H1 (cell line): ENCODE measurements around the gene BBC3. TPM values are rescaled to one million over a fixed set of nuclear protein-coding genes. Genes with fewer than 3 reads are reported as not detected.
A peak's percentile ranks its signal among the peaks of the same experiment; 100 is the strongest.

Source experiments
- ASH2L ChIP-seq: fragments of 200-600, 300-600 bp; sonication (generic); IDR thresholded peaks from one replicate; pipeline ENCODE4 v1.7.1; 2017; ENCODE audit warnings: low read length
- CBX8 ChIP-seq: fragments of 300-800, 300-1000 bp; sonication (generic); IDR thresholded peaks from 2 replicates; pipeline ENCODE4 v1.7.1; 2016; ENCODE audit warnings: low read depth, low read length, borderline replicate concordance
- HDAC2 ChIP-seq, 2 experiments: fragments of 300-600 bp in 1 of 2; sonication (generic) in 1 of 2; IDR thresholded peaks; 2 replicates each; pipeline ENCODE4 v1.6.1; 2011 to 2012; ENCODE audit warnings: low read depth in 2 of 2, low read length in 2 of 2, mild to moderate bottlenecking in 2 of 2, moderate library complexity in 2 of 2, borderline replicate concordance in 1 of 2, inconsistent platforms in 1 of 2
- KDM1A ChIP-seq: fragments of 200-600, 300-600 bp; sonication (generic); IDR thresholded peaks from 2 replicates; pipeline ENCODE4 v1.7.1; 2016; ENCODE audit warnings: mild to moderate bottlenecking, low read length, borderline replicate concordance
- PHF8 ChIP-seq: fragments of 200-600 bp; sonication (generic); conservative IDR thresholded peaks from 2 replicates; pipeline ENCODE4 v1.7.1; 2012; ENCODE audit warnings: low read depth, mild to moderate bottlenecking, inconsistent platforms, low read length, moderate library complexity
- POLR2AphosphoS5 ChIP-seq: IDR thresholded peaks from 2 replicates; pipeline ENCODE4 v1.6.1; 2011; ENCODE audit warnings: low read depth, low read length
- SAP30 ChIP-seq: fragments of 300-600 bp; sonication (generic); IDR thresholded peaks from 2 replicates; pipeline ENCODE4 v1.7.1; 2012; ENCODE audit warnings: low read length, moderate library complexity, mild to moderate bottlenecking, inconsistent platforms; ENCODE audit not compliant: insufficient read depth, insufficient replicate concordance
- SRF ChIP-seq: IDR thresholded peaks from 2 replicates; pipeline ENCODE4 v1.6.1; 2011; ENCODE audit warnings: mild to moderate bottlenecking, low read depth, low read length, moderate library complexity
- polyA plus RNA-seq, 7 experiments: library from polyadenylated mRNA; depleted of rRNA in 3 of 7; stranded (reverse) in 5 of 7; unstranded in 2 of 7; fragments of >200 nt in 5 of 7; fragments of 200-250 nt in 2 of 7; gene quantifications; 1 replicate in 5 of 7; 2 replicates in 1 of 7; 4 replicates in 1 of 7; pipeline versions ENCODE4 v1.2.1 to v1.2.3, GENCODE V29; 2011 to 2013; ENCODE audit warnings: missing spikeins in 2 of 7, mixed read lengths in 2 of 7
- total RNA-seq: library from RNA; stranded (reverse); fragmentation: NEBNext Ultra II Directional; extraction: Animal tissue kit (Norgen Biotek cat#: 25700); gene quantifications from 2 replicates; pipeline ENCODE4 v1.2.1, GENCODE V29; 2021
- TF ChIP-seq, protein P1 (sequence below): IDR thresholded peaks from 2 replicates; pipeline ENCODE4 v1.6.1; 2011; ENCODE audit warnings: low read depth, mild to moderate bottlenecking, low read length; ENCODE audit not compliant: insufficient read depth

BBC3 gene
- total and polyA plus RNA-seq, 2 of the 8 experiments (the other 6 are each of a cell fraction or from before 2014, with no cell fraction given), result 13.2 to 21.6 TPM

DNA sequence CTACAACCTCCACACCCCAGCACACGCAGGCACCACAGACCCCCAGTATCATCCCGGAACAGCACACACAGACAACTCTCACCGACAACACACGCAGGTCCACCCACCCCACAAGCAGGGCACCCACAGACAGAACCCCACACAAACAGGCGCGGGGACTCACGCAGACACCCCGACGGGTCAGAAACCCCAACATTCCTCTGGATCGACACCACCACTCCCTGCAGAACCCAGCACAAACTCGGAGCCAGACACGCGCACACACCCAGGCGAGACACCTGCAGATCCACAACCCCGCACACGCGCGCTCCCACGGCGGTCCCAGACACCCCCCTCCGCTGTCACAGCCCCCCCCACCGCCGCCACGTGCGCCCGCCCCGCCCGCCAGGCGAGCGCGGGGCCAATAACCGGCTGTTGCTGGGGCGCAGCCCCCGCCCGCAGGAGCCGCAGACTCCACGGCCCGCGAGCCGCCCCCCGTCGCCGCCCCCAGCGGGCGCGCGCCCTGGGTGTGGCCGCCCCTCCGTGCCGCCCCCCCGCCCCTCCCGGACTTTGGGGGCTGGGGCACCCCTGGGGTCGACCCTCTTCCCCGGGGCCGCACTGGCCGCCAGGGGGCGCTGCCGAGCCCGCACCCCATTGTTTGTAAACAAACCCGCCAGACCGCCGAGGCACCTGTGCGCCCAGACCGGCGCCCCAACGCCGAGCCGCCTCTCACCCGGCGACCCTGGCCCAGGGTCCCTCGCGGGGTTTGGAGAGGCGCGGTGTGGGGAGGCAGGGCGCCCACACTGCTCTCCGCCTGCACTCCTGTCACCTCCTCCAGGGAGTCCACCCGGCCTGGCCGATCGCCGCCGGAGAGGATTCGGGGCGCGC is 712 bp downstream of the BBC3 start (continued):
- TF ChIP-seq POLR2AphosphoS5, result peak; percentile 67
- no peak for TF ChIP-seq CBX8
- peak; percentile 4 to 52; a peak in 2 of 4 replicates for TF ChIP-seq HDAC2 (IDR thresholded peaks at IDR 0.05; ENCODE audit: borderline replicate concordance in 1 of 2, low read depth in 2 of 2, low read length in 2 of 2)
- TF ChIP-seq SRF, result no peak
- TF ChIP-seq, protein P1, sequence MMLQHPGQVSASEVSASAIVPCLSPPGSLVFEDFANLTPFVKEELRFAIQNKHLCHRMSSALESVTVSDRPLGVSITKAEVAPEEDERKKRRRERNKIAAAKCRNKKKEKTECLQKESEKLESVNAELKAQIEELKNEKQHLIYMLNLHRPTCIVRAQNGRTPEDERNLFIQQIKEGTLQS, result no peak
- peak; percentile 67 for TF ChIP-seq SAP30
- 0 out of 2 replicates have a peak, but pooled peaks have one; percentile 61 for TF ChIP-seq PHF8
- TF ChIP-seq ASH2L, result no peak
- peak; percentile 55; the same call in 1 of the 2 replicates for TF ChIP-seq KDM1A
- TF ChIP-seq, all 59 proteins: peak for 14
